Measurements from ENCODE around the gene CFAP299.
"Not testable (repeated sequence)": the region's sequence is repeated elsewhere in the genome, so short reads cannot be mapped to it uniquely, and the experiment has no call there.

Gene CFAP299

GRCh38 chr4:80787306-80787705 lies 451.8 kb downstream of the CFAP299 start:
- FAIRE-seq (no peak), DNase-seq (ENCODE audit: extremely low spot score, insufficient read length, low read depth) (no peak)

GRCh38 chr4:80788798-80789197 lies 453.3 kb downstream of the CFAP299 start:
- DNase-seq (ENCODE audit: extremely low spot score, insufficient read length, low read depth) (no peak), FAIRE-seq (no peak)

GRCh38 chr4:80790152-80790551 lies 454.6 kb downstream of the CFAP299 start:
- no peak for DNase-seq (ENCODE audit: extremely low spot score, insufficient read length, low read depth)
- FAIRE-seq = no peak

GRCh38 chr4:80793660-80794059 lies 458.1 kb downstream of the CFAP299 start:
- DNase-seq (ENCODE audit: extremely low spot score, insufficient read length, low read depth); FAIRE-seq: not testable (repeated sequence)

GRCh38 chr4:80798082-80798481 lies 462.6 kb downstream of the CFAP299 start:
- DNase-seq (ENCODE audit: extremely low spot score, insufficient read length, low read depth) (no peak), FAIRE-seq (no peak)

GRCh38 chr4:80800719-80801118 lies 465.2 kb downstream of the CFAP299 start:
- not testable (repeated sequence) for FAIRE-seq; DNase-seq (ENCODE audit: extremely low spot score, insufficient read length, low read depth)

GRCh38 chr4:80803337-80803736 lies 467.8 kb downstream of the CFAP299 start:
- FAIRE-seq (no peak), DNase-seq (ENCODE audit: extremely low spot score, insufficient read length, low read depth) (no peak)

GRCh38 chr4:80806472-80806871 lies 470.9 kb downstream of the CFAP299 start:
- FAIRE-seq (no peak), DNase-seq (ENCODE audit: extremely low spot score, insufficient read length, low read depth) (no peak)

- no peak for DNase-seq (ENCODE audit: extremely low spot score, insufficient read length, low read depth)
- FAIRE-seq = no peak
Measured at GRCh38 chr4:80809039-80809729, 473.7 kb downstream of the CFAP299 start.

GRCh38 chr4:80811406-80811805 lies 475.9 kb downstream of the CFAP299 start:
- no peak for DNase-seq (ENCODE audit: extremely low spot score, insufficient read length, low read depth)

GRCh38 chr4:80812145-80812544 lies 476.6 kb downstream of the CFAP299 start:
- DNase-seq (ENCODE audit: extremely low spot score, insufficient read length, low read depth) = no peak
- no peak for FAIRE-seq

More at GRCh38 chr4:80811406-80811805, 475.9 kb downstream of the CFAP299 start:
- no peak for FAIRE-seq

GRCh38 chr4:80814266-80814665 lies 478.7 kb downstream of the CFAP299 start:
- no peak for DNase-seq (ENCODE audit: extremely low spot score, insufficient read length, low read depth)
- no peak for FAIRE-seq

- no peak for DNase-seq (ENCODE audit: extremely low spot score, insufficient read length, low read depth)
- FAIRE-seq = no peak
Measured at GRCh38 chr4:80831383-80832361, 496.1 kb downstream of the CFAP299 start.

GRCh38 chr4:80839281-80839680 lies 503.8 kb downstream of the CFAP299 start:
- DNase-seq (ENCODE audit: extremely low spot score, insufficient read length, low read depth) = no peak
- no peak for FAIRE-seq

- FAIRE-seq = no peak
Measured at GRCh38 chr4:80839792-80840191, 504.3 kb downstream of the CFAP299 start.

GRCh38 chr4:80840396-80840795 lies 504.9 kb downstream of the CFAP299 start:
- DNase-seq (ENCODE audit: extremely low spot score, insufficient read length, low read depth) (no peak), FAIRE-seq (no peak)

More at GRCh38 chr4:80839792-80840191, 504.3 kb downstream of the CFAP299 start:
- DNase-seq (ENCODE audit: extremely low spot score, insufficient read length, low read depth) = no peak

- FAIRE-seq = no peak
- DNase-seq (ENCODE audit: extremely low spot score, insufficient read length, low read depth) = no peak
Measured at GRCh38 chr4:80841587-80842281, 506.2 kb downstream of the CFAP299 start.

GRCh38 chr4:80846210-80846609 lies 510.7 kb downstream of the CFAP299 start:
- DNase-seq (ENCODE audit: extremely low spot score, insufficient read length, low read depth) (no peak), FAIRE-seq (no peak)

GRCh38 chr4:80852061-80852460 lies 516.5 kb downstream of the CFAP299 start:
- FAIRE-seq = no peak
- DNase-seq (ENCODE audit: extremely low spot score, insufficient read length, low read depth) = no peak

- no peak for DNase-seq (ENCODE audit: extremely low spot score, insufficient read length, low read depth)
- no peak for FAIRE-seq
Measured at GRCh38 chr4:80873571-80873970, 538.0 kb downstream of the CFAP299 start.
